Endothelial cell (in vitro differentiated cells): ENCODE measurements around the gene SLC15A4. TPM values are rescaled to one million over a fixed set of nuclear protein-coding genes. Genes with fewer than 3 reads are reported as not detected.
"Not testable (repeated sequence)": the region's sequence is repeated elsewhere in the genome, so short reads cannot be mapped to it uniquely, and the experiment has no call there.

ENCODE experiments used
- DNase-seq: peaks from one replicate; pipeline ENCODE4 v3.0.0; 2021; ENCODE audit warnings: low spot score
- H3K27ac Mint-ChIP-seq: one replicate; pipeline ENCODE4 v1.8.0; 2021; ENCODE audit warnings: mixed read lengths, inconsistent platforms; ENCODE audit not compliant: unreplicated experiment
- H3K27me3 Mint-ChIP-seq: one replicate; pipeline ENCODE4 v1.8.0; 2021; ENCODE audit warnings: mild to moderate bottlenecking, moderate library complexity, mixed read lengths, inconsistent platforms; ENCODE audit not compliant: unreplicated experiment
- H3K36me3 Mint-ChIP-seq: one replicate; pipeline ENCODE4 v1.8.0; 2021; ENCODE audit warnings: mild to moderate bottlenecking, low read depth, mixed read lengths, inconsistent platforms; ENCODE audit not compliant: unreplicated experiment
- H3K4me1 Mint-ChIP-seq: one replicate; pipeline ENCODE4 v1.8.0; 2021; ENCODE audit warnings: mild to moderate bottlenecking, mixed read lengths, inconsistent platforms; ENCODE audit not compliant: unreplicated experiment
- H3K4me3 Mint-ChIP-seq: one replicate; pipeline ENCODE4 v1.8.0; 2021; ENCODE audit warnings: mild to moderate bottlenecking, mixed read lengths, inconsistent platforms; ENCODE audit not compliant: unreplicated experiment
- H3K9me3 Mint-ChIP-seq: one replicate; pipeline ENCODE4 v1.8.0; 2021; ENCODE audit warnings: mixed read lengths, inconsistent platforms; ENCODE audit not compliant: unreplicated experiment
- total RNA-seq: library from RNA; stranded (reverse); fragmentation: NEBNext Ultra II Directional; extraction: Animal tissue kit (Norgen Biotek cat#: 25700); gene quantifications from one replicate; pipeline ENCODE4 v1.2.1, GENCODE V29; 2021; ENCODE audit not compliant: unreplicated experiment
- TF ChIP-seq, protein P1 (sequence below): fragments of 200-600 bp; sonication (generic); IDR thresholded peaks from one replicate; pipeline ENCODE4 v1.5.0; 2021; ENCODE audit warnings: antibody characterized with exemption; ENCODE audit not compliant: unreplicated experiment

The SLC15A4 gene
- total RNA-seq, 1 donor from 2014 or later: 8.1 TPM

DNA sequence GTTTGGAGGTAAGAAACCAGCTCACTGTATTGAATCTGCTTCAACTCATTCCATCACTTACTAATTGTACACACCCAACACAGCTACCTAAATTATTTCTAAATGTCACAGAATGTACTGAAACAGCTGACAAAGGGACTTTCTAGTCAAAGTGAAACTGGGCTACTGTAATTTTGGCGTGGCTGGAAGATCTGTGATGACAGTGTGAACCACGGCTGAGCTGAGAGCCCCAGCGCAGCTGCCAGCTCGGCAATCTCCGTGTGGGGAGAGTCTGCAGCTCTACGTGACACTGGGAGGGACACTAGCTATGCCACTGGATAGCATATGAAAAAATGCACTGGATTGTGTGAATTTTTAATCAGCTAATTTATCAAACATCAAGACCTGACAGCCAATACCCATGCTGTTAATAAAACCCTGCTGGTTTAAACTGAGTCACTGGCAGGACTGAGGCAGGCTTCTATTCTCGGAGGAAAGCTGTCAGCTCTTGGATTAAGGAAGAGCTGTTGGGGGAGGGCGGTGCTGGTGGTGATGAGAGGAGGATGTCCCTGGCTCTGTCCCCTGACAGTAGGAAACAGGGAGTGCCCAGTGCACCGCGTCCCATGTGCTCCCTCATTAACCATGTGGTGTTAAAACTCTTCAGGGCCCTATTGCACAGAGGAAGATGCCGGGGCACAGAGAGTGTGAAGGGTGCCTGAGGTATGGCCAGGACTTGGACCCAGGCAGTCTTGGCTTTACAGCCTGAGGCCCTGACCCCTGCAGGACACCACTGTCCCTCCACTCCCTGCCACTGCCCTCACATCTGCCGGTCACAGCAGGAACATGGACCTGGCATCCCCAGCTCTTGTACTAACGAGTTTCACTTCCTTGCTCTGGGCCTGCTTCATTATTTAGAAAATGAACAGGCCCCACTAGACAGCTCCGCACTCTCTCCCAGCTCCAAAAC, 13.3 kb downstream of the SLC15A4 start:
- Mint-ChIP-seq H3K27ac (no peak overlapping the region), H3K27me3 (peaks cover 2% of the 10 kb centered on the region), H3K4me1 (no peaks in the 10 kb centered on the region), H3K36me3 (peaks cover 15% of the 10 kb centered on the region), H3K4me3 (no peak overlapping the region), H3K9me3 (peaks cover 12% of the 10 kb centered on the region)
- TF ChIP-seq, protein P1, sequence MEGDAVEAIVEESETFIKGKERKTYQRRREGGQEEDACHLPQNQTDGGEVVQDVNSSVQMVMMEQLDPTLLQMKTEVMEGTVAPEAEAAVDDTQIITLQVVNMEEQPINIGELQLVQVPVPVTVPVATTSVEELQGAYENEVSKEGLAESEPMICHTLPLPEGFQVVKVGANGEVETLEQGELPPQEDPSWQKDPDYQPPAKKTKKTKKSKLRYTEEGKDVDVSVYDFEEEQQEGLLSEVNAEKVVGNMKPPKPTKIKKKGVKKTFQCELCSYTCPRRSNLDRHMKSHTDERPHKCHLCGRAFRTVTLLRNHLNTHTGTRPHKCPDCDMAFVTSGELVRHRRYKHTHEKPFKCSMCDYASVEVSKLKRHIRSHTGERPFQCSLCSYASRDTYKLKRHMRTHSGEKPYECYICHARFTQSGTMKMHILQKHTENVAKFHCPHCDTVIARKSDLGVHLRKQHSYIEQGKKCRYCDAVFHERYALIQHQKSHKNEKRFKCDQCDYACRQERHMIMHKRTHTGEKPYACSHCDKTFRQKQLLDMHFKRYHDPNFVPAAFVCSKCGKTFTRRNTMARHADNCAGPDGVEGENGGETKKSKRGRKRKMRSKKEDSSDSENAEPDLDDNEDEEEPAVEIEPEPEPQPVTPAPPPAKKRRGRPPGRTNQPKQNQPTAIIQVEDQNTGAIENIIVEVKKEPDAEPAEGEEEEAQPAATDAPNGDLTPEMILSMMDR: no peak
- no peak for DNase-seq

DNA sequence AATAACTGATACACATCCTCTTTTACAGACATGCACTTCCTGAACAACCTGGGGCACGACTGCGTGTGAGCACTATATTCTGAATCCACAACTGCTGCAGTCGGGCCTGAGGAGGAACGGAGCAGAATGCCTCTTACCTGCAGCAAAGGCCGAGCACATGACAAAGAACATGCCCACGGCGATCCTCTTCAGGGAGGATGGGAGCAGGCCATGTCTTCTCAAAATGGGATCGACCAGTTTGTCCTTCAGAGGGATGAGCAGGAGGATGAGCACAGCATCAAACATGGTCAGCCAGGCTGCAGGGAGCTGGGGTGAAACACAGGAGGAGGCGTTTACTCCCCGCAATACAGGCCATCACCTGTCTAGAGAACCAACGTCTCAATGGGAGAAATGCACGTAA, 15.1 kb downstream of the SLC15A4 start:
- Mint-ChIP-seq H3K9me3 (peaks cover 17% of the 10 kb centered on the region), H3K36me3 (peaks cover 8% of the 10 kb centered on the region), H3K27me3 (peaks cover 2% of the 10 kb centered on the region), H3K27ac (no peak overlapping the region), H3K4me1 (no peaks in the 10 kb centered on the region), H3K4me3 (no peak overlapping the region)
- no peak for DNase-seq
- TF ChIP-seq, protein P1: no peak

DNA sequence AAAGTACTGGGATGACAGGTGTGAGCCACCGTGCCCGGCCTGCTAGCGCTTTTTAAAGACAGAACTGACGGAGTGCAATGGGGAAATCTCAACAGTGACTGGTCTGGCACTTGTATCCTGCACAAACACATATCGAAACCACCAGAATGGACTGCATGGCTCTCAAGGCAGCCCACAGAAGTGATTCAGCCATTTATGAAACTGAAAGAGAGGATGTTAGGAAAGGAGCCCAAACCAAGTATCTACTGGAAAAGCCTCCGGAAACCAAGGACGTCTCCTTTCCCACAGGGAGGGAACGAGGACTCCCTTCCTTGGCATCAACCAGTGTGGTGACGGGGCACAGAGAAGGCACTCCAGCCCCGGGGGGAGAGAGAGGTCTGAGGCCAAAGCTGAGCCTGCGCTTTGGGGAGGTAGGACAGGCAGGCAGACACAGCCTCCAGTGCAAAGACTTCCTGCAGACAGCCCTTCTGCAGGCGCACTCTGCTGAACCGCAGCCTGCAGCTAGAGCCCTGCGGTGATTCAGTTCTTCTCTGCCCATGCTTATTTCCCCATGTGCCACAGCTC, 16.5 kb downstream of the SLC15A4 start:
- no peak for DNase-seq
- Mint-ChIP-seq H3K9me3 (peaks cover 21% of the 10 kb centered on the region), H3K4me3 (no peak overlapping the region), H3K4me1 (no peaks in the 10 kb centered on the region), H3K27me3 (peaks cover 4% of the 10 kb centered on the region), H3K36me3 (peaks cover 10% of the 10 kb centered on the region), H3K27ac (no peak overlapping the region)
- TF ChIP-seq, protein P1: no peak

DNA sequence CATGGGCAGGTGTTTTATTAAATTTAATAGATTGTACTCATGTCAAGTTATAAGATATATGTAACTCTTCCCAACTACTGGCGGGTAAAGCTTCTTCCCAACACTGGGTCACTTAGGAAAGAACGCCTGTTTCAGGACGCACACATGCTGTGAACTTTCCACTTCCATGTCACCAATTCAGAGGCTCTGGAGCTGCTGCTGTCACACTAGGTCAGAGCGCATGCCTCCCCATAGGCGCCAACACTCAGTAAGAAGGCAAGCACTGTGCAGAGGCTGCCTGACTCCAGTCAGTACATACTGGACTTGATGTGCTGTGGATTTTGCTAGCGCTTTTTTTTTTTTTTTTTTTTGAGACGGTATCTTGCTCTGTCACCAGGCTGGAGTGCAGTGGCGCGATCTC, 17.2 kb downstream of the SLC15A4 start:
- H3K27me3 Mint-ChIP-seq: peaks cover 4% of the 10 kb centered on the region
- H3K4me3 Mint-ChIP-seq: no peak overlapping the region
- H3K4me1 Mint-ChIP-seq: no peaks in the 10 kb centered on the region
- TF ChIP-seq, protein P1: no peak
- no peak overlapping the region for H3K27ac Mint-ChIP-seq
- no peak for DNase-seq
- peaks cover 10% of the 10 kb centered on the region for H3K36me3 Mint-ChIP-seq
- peaks cover 18% of the 10 kb centered on the region for H3K9me3 Mint-ChIP-seq

DNA sequence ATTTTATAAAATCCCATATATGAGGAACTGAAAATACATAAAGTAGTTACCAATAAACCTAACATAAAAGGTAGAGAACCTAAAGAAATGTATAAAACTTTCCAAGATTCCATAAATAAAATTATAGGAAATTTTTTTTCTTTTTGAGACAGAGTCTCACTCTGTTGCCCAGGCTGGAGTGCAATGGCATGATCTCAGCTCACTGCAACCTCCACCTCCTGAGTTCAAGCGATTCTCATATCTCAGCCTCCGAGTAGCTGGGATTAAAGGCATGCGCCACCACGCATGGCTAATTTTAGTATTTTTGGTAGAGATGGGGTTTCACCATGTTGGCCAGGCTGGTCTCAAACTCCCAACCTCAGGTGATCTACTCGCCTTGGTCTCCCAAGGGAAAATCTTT, 18.4 kb downstream of the SLC15A4 start:
- not testable (repeated sequence) for H3K27me3 Mint-ChIP-seq, H3K4me3 Mint-ChIP-seq, DNase-seq, H3K4me1 Mint-ChIP-seq, H3K27ac Mint-ChIP-seq
- H3K9me3 Mint-ChIP-seq: peaks cover 12% of the 10 kb centered on the region
- H3K36me3 Mint-ChIP-seq: peaks cover 13% of the 10 kb centered on the region
